GM12865 (cell line): ENCODE measurements around the gene ECI1.

Source experiments
- DNase-seq: peaks from one replicate; pipeline ENCODE4 v3.0.0; 2010; ENCODE audit warnings: low read depth
- H3K4me3 ChIP-seq: 2 replicates; pipeline ENCODE4 v1.5.1; 2011; ENCODE audit warnings: mild to moderate bottlenecking, low read depth, low read length, control low read depth
- TF ChIP-seq, protein P1 (sequence below): IDR thresholded peaks from 2 replicates; pipeline ENCODE4 v1.5.1; 2011; ENCODE audit warnings: low read length, control low read depth, low read depth, inconsistent platforms; ENCODE audit not compliant: insufficient read depth; ENCODE audit errors: missing control alignments

ECI1 gene

DNA sequence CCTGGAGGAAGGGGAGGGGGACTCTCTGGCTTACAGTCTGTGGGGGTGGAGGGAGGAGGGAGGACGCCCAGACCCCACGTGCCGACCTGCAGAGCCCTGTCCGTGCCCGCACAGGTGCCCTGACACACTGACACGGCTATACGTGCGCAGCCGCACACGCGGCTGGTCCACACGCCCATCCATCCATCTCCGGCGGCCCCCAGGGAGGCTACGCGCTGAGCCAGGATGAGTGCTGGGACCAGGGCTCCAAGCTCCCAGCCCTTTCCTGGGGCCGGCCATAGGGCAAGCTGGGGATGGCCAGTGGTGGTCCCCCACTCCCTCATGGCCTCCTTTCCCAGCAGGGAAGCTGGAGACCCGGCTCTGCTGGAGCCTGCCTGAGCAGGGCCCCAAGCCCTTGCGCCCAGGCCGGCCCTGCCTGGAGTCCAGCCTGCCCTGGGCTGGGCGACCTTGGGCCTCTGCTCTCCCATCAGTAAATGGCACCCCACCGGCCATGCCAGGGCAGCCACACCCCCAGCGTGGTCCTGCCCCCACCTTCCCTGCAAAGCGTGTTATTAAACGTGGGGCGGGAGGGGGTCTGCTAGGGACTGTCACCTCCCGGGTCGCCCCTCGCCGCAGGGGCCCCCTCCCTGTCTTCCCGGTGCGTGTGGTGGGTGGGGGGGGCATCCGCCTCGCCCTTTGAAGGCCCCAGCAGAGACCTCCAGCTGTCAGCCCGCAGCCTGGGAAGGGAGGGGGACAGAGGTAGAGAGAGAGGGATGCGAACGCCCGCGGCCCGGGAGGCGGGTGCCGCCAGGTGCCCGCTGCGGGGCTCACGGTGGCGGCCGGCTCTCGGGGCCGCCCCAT is 55.8 kb downstream of the ECI1 start:
- no peak overlapping the region for H3K4me3 ChIP-seq
- TF ChIP-seq, protein P1, sequence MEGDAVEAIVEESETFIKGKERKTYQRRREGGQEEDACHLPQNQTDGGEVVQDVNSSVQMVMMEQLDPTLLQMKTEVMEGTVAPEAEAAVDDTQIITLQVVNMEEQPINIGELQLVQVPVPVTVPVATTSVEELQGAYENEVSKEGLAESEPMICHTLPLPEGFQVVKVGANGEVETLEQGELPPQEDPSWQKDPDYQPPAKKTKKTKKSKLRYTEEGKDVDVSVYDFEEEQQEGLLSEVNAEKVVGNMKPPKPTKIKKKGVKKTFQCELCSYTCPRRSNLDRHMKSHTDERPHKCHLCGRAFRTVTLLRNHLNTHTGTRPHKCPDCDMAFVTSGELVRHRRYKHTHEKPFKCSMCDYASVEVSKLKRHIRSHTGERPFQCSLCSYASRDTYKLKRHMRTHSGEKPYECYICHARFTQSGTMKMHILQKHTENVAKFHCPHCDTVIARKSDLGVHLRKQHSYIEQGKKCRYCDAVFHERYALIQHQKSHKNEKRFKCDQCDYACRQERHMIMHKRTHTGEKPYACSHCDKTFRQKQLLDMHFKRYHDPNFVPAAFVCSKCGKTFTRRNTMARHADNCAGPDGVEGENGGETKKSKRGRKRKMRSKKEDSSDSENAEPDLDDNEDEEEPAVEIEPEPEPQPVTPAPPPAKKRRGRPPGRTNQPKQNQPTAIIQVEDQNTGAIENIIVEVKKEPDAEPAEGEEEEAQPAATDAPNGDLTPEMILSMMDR = no peak
- DNase-seq = no peak

GRCh38 chr16:2194852-2195321 is 56.5 kb downstream of the ECI1 start:
- DNase-seq = peak; percentile 80

DNA sequence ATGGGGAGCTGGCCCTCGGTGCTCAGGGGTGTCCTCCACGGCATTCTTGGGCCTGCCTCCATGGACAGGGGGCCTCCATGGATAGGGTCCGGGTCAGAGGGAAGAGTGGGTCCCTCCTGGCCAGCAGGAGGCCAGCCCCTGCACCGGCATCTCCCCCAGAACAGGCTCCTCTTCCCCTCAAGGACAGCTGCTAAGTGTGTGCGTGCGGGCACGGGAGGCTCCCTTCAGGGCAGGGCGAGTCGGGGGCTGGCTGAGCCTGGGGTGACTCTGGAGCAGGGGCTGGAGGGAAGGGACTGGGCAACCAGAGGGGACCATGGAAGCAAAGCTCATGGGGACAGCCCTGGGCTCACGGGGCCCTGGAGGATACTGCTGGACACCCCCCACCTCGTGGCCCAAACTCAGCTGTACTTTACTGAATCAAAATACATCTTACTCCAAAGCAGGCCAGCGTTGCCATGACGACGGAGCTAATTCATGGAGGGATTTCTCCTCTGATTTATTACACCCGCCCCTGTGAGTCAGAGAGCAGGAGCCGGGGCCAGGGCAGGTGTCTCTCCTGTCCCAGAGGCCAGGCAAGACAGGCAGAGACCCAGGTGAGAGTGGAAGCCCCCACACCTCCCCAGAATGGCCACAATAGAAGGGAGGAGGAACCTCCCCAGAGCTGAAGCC is 57.1 kb downstream of the ECI1 start:
- H3K4me3 ChIP-seq = no peak overlapping the region
- no peak for DNase-seq
- TF ChIP-seq, protein P1 = no peak

More at GRCh38 chr16:2194852-2195321, 56.5 kb downstream of the ECI1 start:
- TF ChIP-seq, protein P1 = peak; percentile 50
- H3K4me3 ChIP-seq = no peak overlapping the region

GRCh38 chr16:2191446-2191706 is 60.0 kb downstream of the ECI1 start:
- DNase-seq = no peak
- no peak overlapping the region for H3K4me3 ChIP-seq
- TF ChIP-seq, protein P1 = no peak

DNA sequence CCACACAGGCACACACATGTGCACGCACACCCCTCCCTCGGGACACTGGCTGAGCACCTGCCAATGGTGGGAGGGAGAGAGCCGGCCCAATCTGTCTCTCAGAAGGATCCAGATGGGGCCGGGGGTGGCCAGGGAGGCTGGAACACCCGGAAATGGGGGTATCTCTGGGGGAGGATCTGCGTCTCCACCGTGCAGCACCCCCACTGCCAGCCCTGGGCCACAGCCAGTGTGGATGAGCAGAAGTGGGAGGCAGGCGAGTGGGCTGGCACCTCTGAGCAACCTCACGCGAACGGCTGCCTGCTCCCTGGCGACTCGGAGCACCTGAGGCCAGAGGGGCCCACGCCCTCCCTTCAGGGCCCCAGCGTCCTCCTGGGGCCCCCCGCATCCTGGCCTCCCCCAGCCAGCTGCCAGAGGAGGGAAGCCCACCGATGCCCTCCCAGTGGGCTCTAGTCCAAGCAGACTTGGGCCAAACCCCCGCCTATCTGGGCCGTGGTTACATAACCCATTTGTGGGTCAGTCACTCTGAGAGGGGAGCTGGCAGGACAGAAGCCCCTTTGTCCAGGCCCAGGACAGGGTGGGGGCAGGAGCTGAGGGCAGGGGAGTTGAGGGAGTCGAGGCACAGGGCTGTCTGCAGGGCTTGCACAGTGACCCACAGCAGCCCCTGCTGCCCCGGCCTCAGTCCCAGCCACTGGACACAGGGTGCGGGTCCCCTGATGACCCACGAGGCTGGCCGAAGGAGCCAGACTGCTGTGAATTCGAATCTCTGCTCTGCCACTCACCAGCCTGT is 60.5 kb downstream of the ECI1 start:
- DNase-seq = no peak
- TF ChIP-seq, protein P1 = no peak
- no peak overlapping the region for H3K4me3 ChIP-seq

GRCh38 chr16:2190002-2190658 is 61.3 kb downstream of the ECI1 start:
- TF ChIP-seq, protein P1 = no peak
- no peak for DNase-seq
- no peak overlapping the region for H3K4me3 ChIP-seq
